ENCODE measurements around the gene CHMP6. TPM values are rescaled to one million over a fixed set of nuclear protein-coding genes. Genes with fewer than 3 reads are reported as not detected.

CHMP6 gene
- total RNA-seq = 10 to 100 TPM; 19.8 to 36.7 (median 26.1) TPM

GRCh38 chr17:80991645-80992076, at the start of gene CHMP6:
Gene CHMP6 (plus strand): TSS chr17:80991841. CDS start chr17:80991919, 78 bp downstream.
- intact Hi-C loops (cut with DNase I; ENCODE audit: low total_unique reads) = no loop called here
- peak within 1 kb of the TSS; percentile 86 for H3K4me3 ChIP-seq (ENCODE audit: low read depth, poor library complexity, severe bottlenecking)
- DNase-seq (ENCODE audit: low spot score in 2 of 2) = peak; percentile 61 to 93
- TF ChIP-seq, protein P1, sequence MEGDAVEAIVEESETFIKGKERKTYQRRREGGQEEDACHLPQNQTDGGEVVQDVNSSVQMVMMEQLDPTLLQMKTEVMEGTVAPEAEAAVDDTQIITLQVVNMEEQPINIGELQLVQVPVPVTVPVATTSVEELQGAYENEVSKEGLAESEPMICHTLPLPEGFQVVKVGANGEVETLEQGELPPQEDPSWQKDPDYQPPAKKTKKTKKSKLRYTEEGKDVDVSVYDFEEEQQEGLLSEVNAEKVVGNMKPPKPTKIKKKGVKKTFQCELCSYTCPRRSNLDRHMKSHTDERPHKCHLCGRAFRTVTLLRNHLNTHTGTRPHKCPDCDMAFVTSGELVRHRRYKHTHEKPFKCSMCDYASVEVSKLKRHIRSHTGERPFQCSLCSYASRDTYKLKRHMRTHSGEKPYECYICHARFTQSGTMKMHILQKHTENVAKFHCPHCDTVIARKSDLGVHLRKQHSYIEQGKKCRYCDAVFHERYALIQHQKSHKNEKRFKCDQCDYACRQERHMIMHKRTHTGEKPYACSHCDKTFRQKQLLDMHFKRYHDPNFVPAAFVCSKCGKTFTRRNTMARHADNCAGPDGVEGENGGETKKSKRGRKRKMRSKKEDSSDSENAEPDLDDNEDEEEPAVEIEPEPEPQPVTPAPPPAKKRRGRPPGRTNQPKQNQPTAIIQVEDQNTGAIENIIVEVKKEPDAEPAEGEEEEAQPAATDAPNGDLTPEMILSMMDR (IDR thresholded peaks at IDR 0.05) = no peak
- TF ChIP-seq POLR2A (IDR thresholded peaks at IDR 0.05) = no peak
- WGBS, 2 donors = 0% methylated on average over 9 to 54 of the region's 66 CpGs

DNA sequence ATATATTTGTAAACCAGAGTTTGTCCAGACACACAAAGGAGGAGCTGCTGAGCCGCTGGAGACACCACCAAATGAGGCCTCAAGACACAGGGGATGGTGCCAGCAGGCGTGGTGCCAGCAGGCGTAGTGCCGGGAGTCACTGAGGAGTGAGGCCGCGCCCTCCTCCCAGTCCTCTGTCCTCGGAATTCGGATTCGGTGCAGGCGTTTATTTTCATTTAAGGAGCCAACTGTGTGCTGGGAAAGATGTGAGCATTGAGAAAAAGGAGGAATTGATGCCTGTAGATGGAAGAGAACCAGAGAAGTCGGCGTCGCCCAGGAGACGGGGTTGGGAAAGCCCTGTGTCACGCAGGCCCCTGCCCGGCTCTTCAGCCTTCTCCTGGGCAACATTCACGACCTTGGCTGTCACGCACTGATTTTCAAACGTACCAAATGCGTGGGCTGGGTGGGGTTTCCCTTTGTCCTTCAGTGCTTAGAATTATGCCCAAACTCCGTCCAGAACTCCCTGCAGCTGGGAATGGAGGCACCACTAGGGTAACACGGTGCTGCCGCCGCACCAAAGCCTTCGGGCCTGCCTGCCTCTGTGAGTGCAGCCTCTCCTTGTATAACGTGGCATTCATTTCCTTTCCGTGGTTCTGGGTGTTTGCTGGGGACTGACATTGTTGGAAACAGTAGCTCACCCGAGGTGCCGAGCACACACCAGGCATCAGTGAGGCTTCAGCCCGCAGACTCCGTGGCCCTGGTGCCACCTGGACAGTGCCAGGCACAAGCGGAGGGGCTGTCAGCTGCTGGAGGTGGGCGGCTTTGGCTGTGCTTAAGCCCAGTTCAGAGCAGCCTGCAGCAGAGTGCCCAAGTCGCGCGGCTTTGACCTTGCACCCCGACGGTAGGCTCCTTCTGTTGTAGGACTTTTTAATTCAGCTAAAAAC, 49.0 kb upstream of the CHMP6 start:
- H3K4me3 ChIP-seq (ENCODE audit: low read depth, poor library complexity, severe bottlenecking) = no peak overlapping the region
- 43 to 51% methylated on average over 37 to 38 of the region's 38 CpGs for WGBS, 2 donors
- intact Hi-C loops (cut with DNase I; ENCODE audit: low total_unique reads) = no loop called here
- TF ChIP-seq, protein P1 (IDR thresholded peaks at IDR 0.05) = no peak
- TF ChIP-seq POLR2A (IDR thresholded peaks at IDR 0.05) = no peak
- DNase-seq (ENCODE audit: low spot score in 2 of 2) = peak; percentile 92 to 98

- DNase-seq (ENCODE audit: low spot score in 2 of 2) = no peak
- 89 to 92% methylated on average over 17 of the region's 17 CpGs for WGBS, 2 donors
- no peak overlapping the region for H3K4me3 ChIP-seq (ENCODE audit: low read depth, poor library complexity, severe bottlenecking)
- intact Hi-C loops (cut with DNase I; ENCODE audit: low total_unique reads) = no loop called here
- TF ChIP-seq, protein P1 (IDR thresholded peaks at IDR 0.05) = no peak
- no peak for TF ChIP-seq POLR2A (IDR thresholded peaks at IDR 0.05)
These were observed 48.1 kb upstream of the CHMP6 start for GRCh38 chr17:80943346-80944145.

DNA sequence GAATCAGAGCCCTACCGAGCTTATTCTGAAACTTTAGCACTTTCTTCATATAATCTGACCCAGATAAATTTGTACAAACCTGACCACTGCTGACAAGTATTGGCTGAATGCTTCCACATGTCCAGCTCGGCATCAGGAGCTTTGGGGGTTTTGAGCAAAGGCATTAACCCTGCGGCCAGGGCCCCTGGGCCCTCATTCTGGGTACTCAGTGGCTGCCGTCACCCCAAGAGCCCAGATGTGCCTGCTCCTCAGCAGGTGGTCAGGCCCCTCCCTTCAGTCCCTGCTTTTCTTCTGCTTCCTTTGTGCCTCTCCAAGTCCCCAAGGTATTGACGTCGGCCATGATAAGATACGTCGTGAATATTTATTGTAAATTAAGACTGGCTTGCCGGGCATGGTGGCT, 47.3 kb upstream of the CHMP6 start:
- no peak for DNase-seq (ENCODE audit: low spot score in 2 of 2)
- WGBS, 2 donors = 71 to 85% methylated on average over 9 of the region's 9 CpGs
- intact Hi-C loops (cut with DNase I; ENCODE audit: low total_unique reads) = no loop called here
- no peak overlapping the region for H3K4me3 ChIP-seq (ENCODE audit: low read depth, poor library complexity, severe bottlenecking)
- TF ChIP-seq, protein P1 (IDR thresholded peaks at IDR 0.05) = no peak
- TF ChIP-seq POLR2A (IDR thresholded peaks at IDR 0.05) = no peak

DNA sequence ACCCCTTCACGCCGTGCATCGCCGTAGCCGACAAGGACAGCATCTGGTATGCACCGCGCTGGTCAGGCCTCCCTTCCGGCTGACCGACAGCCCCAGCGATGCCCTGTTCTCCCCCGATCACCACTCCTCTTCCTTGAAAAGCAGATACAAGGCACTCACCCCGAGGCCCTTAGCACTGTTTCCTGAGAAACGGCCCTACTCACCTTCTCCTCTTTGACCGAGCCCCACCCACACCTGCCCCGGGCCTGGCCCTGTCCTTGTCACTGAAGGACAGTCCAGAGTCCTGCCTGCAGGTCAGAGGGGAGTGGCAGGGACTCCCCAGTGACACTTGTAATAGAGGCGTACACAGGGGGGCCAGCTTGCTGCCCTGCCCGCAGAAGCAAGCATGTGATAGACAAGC, 45.9 kb upstream of the CHMP6 start:
- TF ChIP-seq, protein P1 (IDR thresholded peaks at IDR 0.05) = no peak
- TF ChIP-seq POLR2A (IDR thresholded peaks at IDR 0.05) = no peak
- intact Hi-C loops (cut with DNase I; ENCODE audit: low total_unique reads) = no loop called here
- DNase-seq (ENCODE audit: low spot score in 2 of 2) = no peak
- H3K4me3 ChIP-seq (ENCODE audit: low read depth, poor library complexity, severe bottlenecking) = no peak overlapping the region
- 90 to 96% methylated on average over 17 of the region's 17 CpGs for WGBS, 2 donors

Data from lower leg skin (tissue), 4 donors.